Measurements from ENCODE around the gene AKIRIN2.
A peak's percentile ranks its signal among the peaks of the same experiment; 100 is the strongest.
"Not testable (repeated sequence)": the region's sequence is repeated elsewhere in the genome, so short reads cannot be mapped to it uniquely, and the experiment has no call there.

AKIRIN2 gene

DNA sequence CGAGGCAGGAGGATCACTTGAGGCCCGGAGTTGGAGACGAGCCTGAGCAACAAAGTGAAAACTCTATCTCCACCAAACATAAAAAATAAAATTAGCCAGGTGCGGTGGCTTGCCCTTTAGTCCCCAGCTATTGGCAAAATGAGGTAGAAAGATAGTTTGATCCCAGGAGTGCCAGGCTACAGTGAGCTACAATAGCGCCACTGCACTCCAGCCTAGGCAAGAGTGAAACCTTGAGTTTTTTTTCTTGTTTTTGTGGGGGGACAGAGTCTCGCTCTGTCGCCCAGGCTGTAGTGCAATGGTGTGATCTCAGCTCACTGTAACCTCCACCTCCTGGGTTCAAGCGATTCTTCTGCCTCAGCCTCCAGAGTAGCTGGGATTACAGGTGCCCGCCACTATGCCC is 14.1 kb downstream of the AKIRIN2 start:
- not testable (repeated sequence) for ATAC-seq, DNase-seq

DNA sequence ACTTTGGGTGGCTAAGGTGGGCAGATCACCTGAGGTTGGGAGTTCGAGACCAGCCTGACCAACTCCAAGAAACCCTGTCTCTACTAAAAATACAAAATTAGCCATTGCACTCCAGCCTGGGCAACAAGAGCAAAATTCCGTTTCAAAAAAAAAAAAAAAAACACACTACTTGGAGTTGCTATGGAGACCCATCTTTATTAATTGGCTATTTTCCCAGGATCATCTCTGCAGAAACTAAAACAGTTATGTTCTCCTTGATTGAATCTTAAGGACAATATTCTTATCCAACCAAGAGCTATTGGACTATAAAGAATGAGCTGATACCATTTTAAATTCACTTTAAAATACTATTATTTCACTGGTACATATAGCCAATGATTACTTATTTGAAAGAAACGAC is 14.7 kb downstream of the AKIRIN2 start:
- DNase-seq (no peak), ATAC-seq (no peak)

DNA sequence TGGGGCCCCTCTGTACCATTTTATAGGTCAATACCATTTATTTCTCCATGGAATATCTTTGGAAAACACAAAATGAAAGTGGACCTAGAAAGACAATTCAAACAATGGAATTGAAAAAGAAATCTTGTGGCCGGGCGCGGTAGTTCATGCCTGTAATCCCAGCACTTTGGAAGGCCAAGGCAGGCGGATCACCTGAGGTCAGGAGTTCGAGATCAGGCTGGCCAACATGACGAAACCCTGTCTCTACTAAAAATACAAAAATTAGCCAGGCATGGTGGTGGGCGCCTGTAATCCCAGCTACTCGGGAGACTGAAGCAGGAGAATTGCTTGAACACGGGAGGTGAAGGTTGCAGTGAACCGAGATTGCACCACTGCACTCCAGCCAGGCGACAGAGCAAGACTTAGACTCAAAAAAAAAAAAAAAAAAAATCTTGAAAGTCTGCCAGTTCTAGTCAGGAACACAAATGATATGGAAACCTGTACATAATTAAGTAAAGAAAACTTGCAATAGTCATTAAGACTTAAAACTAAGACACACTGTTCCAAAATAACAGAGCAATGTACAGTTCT is 15.3 kb downstream of the AKIRIN2 start:
- not testable (repeated sequence) for ATAC-seq, DNase-seq

DNA sequence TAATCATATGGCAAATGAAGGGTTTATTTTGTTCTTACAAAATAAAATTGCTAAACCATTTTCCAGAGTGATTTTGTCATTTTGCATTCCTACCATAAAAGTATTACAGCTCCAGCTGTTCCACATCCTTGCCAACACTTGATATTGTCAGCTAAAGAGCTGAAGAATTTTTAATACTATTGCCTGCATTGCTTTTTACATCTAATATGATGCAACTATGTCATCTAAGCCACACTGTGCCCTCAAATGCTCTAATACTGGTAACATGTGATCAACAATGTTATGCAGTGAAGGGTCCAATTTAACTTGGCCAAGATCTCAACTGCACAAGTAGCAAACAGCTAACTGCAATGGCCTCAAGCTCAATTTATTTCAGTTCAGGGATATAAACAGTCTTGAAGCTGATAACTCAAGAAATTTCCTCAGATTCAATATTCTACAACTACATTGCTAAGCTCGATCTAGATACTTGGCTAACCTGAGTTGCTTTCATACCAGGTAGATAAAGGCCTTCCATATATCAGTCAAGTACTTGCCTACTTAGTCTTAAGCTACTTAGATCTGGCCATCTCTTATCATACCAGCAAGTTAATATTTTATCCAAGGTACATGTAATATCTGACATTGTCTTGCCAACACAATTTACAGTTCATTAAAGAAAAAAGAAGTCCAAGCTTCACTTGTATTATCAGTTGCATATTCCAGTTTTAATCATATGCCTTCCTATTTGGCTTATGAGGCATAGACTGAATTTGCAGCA is 17.0 kb downstream of the AKIRIN2 start:
- DNase-seq: no peak
- ATAC-seq: no peak

DNA sequence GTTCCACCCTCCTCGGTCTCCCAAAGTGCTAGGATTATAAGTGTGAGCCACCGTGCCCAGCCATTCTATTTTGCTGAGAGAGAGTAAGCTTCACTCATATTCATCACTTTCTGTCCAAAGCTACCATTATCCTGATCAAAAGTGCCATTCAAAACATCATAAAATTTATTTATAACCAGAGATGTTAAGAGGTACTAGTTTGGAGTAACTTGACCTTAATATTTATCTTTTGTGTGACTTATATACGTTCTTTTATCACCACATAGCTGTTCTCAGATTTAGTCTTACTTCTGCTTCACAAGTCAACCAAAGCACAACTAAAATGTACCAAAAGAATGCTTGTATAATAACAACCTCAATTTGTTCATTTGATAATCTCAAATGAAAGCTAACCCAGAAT is 18.1 kb downstream of the AKIRIN2 start:
- no peak for DNase-seq

DNA sequence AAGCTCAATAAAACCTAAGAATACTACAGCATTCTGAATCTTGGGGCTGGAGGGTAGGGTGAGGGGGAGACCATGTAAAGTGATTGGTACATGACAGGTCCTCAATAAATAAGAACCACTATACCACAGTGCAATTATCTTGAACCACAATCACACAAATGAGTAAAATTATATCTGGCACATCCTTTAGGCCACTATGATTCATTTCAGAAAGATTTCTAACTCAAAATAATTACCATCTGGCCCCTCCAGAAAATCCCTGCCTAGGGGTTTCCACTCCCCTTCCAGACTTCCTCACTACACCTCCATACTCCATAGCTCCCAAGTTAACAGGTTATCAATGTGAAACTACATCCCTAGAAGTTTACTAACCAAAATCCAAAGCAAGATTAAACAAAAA is 19.7 kb downstream of the AKIRIN2 start:
- ATAC-seq (peak; percentile 95), DNase-seq (no peak)

More for the DNA sequence above, 18.1 kb downstream of the AKIRIN2 start:
- ATAC-seq: no peak

DNA sequence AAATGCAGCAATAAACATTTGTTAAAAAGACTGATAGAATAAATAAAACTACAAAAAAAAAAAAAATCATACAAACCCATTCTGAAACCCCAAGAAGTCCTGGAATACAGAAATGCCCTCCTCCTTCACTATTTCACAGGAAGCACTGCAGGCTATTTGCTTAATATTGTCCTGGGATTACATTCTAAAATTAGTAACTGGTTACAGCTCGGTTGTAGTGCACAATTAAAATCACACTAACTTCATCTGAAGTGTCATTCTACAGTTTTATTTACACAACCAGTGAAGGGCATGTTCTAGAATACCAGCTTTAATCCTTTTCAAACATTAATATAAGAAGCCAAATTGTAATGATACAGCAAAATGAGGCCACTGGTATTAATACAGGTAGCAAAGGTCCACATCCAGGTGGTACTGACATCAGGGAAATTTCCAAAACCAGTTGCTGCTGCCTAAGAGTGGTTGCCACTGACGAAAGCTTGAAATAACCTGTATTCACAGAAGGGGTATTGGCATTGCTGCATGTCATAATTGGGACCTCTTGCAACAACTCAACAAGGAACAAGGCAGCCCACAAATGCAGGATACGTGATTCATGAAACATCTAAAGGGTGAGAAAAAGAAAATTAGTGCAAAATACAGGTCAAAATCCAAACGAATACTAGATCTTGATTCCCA is 26.9 kb downstream of the AKIRIN2 start:
- ATAC-seq: no peak

DNA sequence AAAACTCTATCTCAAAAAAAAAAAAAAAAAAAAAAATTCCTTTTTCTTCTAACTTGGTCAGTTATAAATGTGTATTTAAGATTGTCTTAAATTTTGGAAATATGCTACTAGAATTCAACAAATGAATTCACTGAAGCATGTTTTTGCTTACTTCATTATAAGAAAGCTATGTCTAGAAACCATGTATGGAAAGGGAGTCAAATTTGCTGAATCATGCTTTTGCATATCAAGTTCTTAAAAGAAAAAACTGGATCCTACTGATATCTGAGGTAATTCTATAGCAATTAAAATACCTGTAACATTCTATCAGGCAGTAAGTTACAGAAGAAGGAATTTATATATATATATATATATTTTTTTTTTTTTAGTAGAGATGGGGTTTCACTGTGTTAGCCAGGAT is 27.7 kb downstream of the AKIRIN2 start:
- DNase-seq: no peak
- no peak for ATAC-seq

More for the DNA sequence above, 26.9 kb downstream of the AKIRIN2 start:
- DNase-seq: no peak

DNA sequence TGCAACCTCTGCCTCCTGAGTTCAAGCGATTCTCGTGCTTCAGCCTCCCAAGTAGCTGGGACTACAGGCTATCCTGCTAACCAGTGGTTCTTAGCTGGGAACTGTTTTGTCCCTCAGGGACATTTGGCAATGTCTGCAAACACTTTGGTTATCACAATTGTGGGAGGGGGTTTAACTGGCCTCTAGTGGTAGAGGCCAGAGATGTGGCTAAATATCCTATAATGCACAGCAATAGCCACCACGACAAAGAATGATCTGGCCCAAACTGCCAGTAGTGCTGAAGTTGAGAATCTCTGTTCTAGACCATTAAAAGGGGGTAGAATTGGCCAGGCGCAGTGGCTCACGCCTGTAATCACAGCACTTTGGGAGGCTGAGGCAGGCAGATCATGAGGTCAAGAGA is 28.8 kb downstream of the AKIRIN2 start:
- no peak for ATAC-seq
- no peak for DNase-seq

DNA sequence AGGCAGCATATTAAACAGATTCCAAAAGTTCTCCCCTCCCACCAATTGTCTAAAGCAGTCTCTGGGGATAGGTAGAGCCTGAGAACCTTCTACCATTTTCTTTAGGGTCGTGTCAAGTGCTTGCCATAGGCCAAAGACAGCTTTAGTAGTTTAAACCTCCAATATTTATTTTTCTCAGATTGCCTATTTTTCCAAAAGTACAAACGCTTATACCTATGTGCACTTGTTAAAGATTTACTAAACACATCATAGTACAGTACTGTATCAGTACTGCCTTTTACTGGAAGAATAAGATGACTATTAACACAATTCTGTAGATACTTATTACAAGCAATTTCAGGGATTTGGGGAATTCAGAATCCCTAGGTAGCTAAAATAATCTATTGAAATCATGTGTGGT is 29.4 kb downstream of the AKIRIN2 start:
- ATAC-seq (no peak), DNase-seq (no peak)

DNA sequence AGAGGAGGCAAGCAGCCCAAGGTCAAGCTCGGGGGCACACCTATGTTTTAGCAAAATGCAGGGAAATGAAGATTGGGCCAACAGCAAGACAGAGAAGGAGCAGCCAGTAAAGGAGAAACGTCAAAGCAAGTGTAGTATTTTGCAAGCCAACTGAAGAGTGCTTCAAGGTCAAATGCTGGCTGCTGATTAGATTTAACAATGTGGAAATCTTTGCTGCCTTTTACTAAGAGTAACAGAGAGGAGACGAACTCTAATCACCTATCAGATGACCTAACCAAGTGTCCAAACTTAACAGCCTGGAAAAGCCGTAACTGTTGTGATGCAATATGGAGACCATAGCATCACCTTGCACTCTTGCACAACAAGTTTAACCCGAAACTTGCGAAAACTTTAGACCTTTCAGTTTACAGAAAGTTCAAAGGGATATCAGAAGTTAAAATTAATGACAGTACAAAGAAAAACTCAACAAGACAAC is 30.4 kb downstream of the AKIRIN2 start:
- no peak for DNase-seq
- no peak for ATAC-seq

DNA sequence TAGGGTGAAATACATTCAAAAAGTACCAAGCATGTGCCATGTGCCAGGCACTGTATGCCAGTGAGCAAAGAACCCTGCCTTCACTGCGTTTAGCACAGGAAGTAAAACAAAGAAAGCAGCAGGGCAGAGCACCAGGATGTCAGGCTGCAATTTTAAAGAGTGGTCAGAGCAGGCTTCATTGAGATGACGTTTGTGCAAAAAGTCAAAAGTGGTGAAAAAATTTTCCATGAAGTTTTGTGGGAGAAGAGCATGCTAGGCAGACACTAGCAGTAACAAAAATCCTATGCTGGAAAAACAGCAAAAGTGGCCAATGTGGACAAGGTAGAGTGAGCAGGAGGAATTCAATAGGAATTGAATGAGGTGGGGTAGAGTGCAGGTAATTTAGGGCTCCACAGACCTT is 31.3 kb downstream of the AKIRIN2 start:
- DNase-seq (no peak), ATAC-seq (no peak)

DNA sequence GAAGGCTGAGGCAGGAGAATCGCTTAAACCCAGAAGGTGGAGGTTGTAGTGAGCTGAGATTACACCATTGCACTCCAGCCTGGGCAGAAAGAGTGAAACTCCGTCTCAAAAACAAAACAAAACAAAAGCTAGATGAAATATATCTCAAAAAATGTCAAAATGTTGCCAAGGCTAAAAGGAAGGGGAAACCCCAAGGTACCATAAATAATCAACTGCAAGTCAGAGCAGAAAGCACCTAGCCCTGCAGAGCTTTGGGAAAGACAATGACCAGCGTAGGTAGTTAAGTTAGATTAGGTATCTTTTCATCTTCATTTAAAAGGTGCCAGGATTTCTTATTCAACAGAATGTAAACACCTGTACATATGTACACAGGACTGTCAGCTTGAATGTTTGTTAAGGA is 33.0 kb downstream of the AKIRIN2 start:
- ATAC-seq (no peak), DNase-seq (no peak)

DNA sequence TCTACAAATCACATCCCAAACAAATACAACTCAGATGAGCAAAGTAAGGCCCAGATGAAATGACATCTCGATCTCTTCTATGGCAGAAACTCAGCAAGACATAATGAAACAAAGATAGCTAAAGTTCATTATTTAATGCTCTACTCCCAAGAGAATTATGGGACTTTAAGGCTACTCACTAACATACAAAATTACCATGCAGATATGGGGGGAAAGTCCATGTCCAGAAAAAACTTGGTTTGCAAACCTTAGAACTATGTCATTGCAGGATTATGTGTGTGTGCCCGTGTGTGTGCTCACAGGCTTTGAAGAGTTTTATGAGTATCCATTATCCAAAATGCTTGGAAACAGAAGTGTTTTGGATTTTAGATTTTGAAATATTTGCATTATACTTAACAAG is 34.0 kb downstream of the AKIRIN2 start:
- ATAC-seq: no peak

DNA sequence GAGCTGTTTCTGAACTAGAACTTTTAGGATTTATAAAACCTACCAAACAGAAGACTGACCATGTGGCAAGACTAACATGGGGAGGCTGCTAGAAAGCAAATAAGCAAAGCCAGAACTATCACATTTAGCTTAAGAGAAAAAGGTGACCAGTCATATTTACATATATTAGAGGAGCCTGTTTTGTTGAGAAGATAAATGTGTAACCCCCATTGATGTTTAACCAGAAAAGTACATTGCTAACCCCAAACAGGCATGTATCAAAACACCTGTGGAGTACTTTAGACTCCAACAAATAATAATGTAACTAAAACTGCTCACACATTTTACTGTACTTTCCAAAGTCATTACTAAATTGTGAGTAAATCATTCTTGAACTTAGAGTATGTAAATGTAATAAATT is 35.0 kb downstream of the AKIRIN2 start:
- no peak for DNase-seq

More for the DNA sequence above, 34.0 kb downstream of the AKIRIN2 start:
- no peak for DNase-seq

DNA sequence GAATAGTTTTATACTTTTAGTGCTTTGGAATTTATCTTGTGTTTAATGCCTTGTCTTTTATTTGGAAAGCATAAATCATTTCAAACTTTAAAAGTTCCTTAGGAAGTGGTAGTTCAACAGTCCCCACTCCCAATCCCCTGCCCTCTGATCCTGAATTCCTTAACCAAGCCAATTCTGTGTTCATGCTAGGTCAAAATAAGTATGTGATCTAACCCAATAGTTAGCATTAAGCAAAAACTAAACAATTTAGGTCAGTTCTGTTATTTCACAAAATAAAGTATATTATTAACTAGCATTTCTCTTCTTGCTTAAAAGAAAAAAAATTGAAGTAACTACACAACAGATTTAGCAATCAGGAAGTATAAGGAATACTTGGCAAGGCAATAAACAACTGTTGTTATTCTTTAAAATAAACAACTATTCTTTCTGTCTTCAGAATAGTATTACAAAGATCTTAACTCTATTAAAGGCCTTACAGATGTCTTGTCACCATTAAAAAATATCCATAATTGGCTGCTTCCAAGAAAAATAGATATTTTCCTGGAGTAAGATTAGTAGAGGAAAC is 37.0 kb downstream of the AKIRIN2 start:
- DNase-seq (no peak), ATAC-seq (no peak)

More for the DNA sequence above, 35.0 kb downstream of the AKIRIN2 start:
- ATAC-seq: no peak

DNA sequence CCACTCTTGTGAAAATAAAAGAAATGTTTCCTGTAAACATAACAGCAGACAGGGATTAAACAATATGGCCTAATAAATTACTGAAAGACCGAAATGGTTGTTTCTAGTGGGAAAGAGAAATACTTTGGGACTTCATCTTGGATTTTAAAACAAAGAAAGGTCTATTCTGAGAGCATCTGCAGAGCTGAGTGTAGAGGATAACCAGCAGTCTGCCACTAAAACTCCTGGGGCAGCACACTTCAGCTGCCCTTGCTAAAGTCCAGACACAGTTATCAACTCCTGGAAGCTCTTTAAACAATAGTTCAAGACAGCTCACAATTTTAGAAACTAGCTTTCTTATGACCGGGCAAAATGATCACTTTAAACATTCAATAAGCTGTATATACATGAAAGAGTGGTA is 38.6 kb downstream of the AKIRIN2 start:
- DNase-seq (no peak), ATAC-seq (no peak)

DNA sequence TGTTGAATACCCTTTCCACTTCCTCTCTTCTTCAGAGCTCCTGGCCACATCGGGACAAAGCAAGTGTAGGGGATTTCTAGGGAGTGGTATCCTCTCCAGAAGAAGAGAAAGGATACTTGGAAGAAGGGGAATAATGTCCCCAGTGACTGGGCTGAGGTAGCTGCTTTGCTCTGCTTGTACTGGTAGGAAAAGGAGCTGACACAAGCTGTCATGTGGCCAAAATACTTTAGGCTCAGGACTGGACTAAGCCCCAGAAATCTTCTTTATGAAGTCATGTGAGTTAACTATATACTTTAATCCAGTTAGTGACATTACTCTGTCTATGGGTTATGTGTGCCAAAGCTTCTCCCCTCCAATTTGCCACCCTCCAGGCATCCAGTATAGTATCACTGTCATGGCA is 40.5 kb downstream of the AKIRIN2 start:
- ATAC-seq (no peak), DNase-seq (no peak)

DNA sequence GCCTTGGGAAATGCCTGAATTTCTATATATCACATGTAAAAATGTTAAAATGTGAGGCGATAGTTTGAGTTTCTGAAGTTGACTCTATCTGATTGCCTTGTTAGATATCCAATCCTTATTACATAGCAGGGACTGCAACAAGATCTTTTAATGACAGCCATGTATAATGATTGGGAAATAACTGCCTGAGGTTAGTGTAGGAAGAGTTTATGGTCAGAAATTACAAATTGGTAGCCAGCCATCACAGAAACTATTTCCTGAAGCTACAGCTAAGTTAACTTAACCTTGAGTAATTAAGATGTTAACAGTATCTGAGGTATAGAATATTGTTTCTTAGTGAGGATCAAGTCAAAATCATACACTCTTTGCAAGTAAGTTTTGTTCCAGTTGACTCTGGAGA is 41.0 kb downstream of the AKIRIN2 start:
- no peak for ATAC-seq
- no peak for DNase-seq

DNA sequence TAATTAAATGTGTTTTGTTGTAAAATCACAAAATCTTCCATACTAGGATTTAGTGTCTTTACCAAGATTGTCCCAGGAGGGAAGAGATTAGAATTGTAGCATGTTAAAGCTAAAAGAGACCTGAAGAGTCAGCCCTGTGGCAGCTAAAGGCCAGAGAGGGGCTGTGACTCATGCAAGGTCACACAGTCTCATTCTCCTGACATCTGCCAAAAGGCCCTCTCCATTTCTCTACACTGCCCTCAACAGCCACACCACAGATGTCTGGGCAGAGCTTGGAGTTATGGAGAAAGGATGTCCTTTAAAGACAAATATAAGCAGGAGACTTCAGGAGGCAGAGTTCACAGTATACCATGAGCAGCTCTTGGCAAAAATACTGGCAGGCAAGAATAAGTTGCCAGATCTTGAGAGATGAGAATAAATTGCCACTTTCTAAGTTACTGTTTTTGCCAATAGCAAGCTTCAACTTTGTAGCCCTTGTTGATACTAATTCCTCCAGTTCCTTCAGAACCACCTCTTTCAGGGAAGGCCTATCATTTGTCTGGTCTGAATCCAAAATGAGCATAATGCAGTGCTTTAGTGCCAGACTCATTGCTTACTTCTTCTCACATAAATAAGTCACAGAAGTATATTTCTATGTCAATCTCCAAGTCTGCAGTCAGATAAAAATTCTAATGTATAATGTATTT is 41.7 kb downstream of the AKIRIN2 start:
- ATAC-seq (no peak), DNase-seq (no peak)

DNA sequence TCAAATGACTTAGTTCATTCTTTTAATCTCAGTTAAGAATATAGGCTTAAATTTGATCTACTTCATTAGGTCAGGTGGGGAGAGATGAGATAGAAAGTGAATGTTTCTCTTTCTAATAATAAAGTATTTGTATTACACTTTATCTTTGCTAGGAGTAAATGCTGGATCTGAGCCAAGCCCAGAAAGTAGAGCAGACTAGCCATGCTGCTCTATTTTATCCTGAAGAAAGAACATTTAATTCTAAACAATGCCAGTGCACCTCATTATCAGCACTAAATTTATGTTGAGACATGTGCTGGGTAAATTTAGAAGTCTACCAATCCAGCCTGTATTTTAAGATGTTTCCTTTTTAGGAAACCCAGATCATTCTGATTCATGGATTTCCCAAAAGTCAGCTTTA is 43.5 kb downstream of the AKIRIN2 start:
- no peak for ATAC-seq

DNA sequence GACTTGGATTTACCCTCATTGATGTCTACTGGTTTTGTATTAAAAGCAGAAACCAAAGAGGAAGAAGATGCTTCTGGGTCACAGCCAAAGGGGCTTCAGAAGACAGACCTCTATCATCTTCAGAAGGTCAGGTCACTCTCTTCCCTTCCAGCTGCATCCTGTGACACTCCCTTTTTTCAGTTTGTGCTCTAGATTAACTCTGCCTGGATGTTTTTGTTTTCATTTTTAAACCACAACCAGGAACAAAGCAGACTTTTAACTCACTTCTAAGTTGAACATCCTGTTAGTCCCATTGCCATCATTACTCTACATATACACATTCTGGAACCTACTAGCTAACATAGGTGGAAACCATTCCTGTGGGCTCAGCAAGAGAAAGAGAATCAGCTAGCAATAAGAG is 45.2 kb downstream of the AKIRIN2 start:
- ATAC-seq (no peak), DNase-seq (no peak)

More for the DNA sequence above, 43.5 kb downstream of the AKIRIN2 start:
- no peak for DNase-seq

Measured in stimulated activated naive CD8-positive, alpha-beta T cell treated with anti-CD3 and anti-CD28 coated beads, Interleukin-15, Interleukin-2, amounts not matched to agents 100 U/mL and 50 U/mL, for 24 hours (primary cell).